A673 (cell line): ENCODE measurements around the gene NEDD4L.

Experiments
- EZH2 ChIP-seq: fragments of 200-600 bp; sonication (generic); IDR thresholded peaks from 2 replicates; pipeline ENCODE4 v1.6.1; 2017; ENCODE audit warnings: borderline replicate concordance, low read depth, mild to moderate bottlenecking, mixed read lengths, antibody characterized with exemption, low read length; ENCODE audit not compliant: poor library complexity, severe bottlenecking
- TF ChIP-seq, protein P1 (sequence below): fragments of 300-800, 200-600 bp; sonication (generic); conservative IDR thresholded peaks from 2 replicates; pipeline ENCODE4 v1.5.1; 2017; ENCODE audit warnings: low read depth, mild to moderate bottlenecking, antibody characterized with exemption, low read length, moderate library complexity, mixed read lengths

DNA sequence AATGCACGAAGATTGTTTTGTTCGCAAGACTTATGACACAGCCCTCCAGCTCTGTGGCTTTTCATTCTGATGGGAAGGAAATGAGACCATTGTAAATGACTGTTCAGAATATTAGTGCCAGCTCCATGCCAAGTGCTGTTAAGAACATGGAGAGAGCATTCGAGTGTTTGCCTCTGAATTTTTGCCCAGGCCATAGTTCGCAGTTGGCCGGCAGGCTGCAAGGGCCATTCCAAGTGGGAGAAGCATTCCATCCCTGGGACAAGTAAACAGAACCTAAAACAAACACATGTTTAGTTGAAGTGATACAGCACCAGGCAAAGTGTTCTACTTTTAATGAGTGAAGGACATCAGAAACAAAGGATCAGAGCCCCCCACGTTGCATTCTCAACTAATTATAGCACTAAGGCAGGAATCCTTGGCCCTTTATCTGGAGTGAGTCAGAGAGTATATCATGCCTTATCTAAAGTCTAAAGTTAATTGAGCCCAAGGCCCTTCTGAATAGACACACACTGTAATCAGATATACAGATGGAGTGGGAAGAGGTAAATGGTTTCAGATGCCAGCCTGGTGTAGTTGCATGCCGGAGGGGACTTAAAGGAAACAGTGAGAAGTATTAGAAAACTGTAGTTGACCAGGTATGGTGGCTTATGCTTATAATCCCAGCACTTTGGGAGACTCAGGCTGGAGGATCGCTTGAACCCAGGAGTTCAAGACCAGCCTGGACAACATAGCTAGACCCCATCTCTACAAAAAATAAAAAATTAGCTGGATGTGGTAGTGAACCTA is 53.3 kb downstream of the NEDD4L start:
- TF ChIP-seq, protein P1, sequence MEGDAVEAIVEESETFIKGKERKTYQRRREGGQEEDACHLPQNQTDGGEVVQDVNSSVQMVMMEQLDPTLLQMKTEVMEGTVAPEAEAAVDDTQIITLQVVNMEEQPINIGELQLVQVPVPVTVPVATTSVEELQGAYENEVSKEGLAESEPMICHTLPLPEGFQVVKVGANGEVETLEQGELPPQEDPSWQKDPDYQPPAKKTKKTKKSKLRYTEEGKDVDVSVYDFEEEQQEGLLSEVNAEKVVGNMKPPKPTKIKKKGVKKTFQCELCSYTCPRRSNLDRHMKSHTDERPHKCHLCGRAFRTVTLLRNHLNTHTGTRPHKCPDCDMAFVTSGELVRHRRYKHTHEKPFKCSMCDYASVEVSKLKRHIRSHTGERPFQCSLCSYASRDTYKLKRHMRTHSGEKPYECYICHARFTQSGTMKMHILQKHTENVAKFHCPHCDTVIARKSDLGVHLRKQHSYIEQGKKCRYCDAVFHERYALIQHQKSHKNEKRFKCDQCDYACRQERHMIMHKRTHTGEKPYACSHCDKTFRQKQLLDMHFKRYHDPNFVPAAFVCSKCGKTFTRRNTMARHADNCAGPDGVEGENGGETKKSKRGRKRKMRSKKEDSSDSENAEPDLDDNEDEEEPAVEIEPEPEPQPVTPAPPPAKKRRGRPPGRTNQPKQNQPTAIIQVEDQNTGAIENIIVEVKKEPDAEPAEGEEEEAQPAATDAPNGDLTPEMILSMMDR: no peak
- no peak for TF ChIP-seq EZH2
